Neural cell (in vitro differentiated cells): Measurements from ENCODE around the gene CCDC81. TPM values are rescaled to one million over a fixed set of nuclear protein-coding genes. Genes with fewer than 3 reads are reported as not detected.

Experiments used
- H2AFZ ChIP-seq: fragments of 200-600, 300-800 bp; sonication (generic), shearing (Covaris generic); 2 replicates; pipeline ENCODE4 v1.6.0; 2014; ENCODE audit warnings: low read depth, mild to moderate bottlenecking, antibody characterized with exemption, low read length, moderate library complexity
- H3F3A ChIP-seq: fragments of 200-600 bp; shearing (Covaris generic); 2 replicates; pipeline ENCODE4 v1.6.1; 2016; ENCODE audit warnings: mild to moderate bottlenecking, moderate library complexity, mixed read lengths, antibody characterized with exemption, low read length; ENCODE audit not compliant: insufficient read depth, poor library complexity, severe bottlenecking
- H3K27ac ChIP-seq: fragments of 200-600, 300-800 bp; sonication (generic), shearing (Covaris generic); 2 replicates; pipeline ENCODE4 v1.5.1; 2014; ENCODE audit warnings: mild to moderate bottlenecking, low read length, moderate library complexity
- H3K27me3 ChIP-seq: fragments of 300-800, 200-600 bp; sonication (generic), shearing (Covaris generic); 2 replicates; pipeline ENCODE4 v1.6.0; 2014; ENCODE audit warnings: mild to moderate bottlenecking, low read depth, low read length, moderate library complexity; ENCODE audit not compliant: insufficient read depth
- H3K36me3 ChIP-seq: fragments of 300-800, 200-600 bp; sonication (generic), shearing (Covaris generic); 2 replicates; pipeline ENCODE4 v1.5.1; 2014; ENCODE audit warnings: mild to moderate bottlenecking, antibody characterized with exemption, low read length, moderate library complexity; ENCODE audit not compliant: insufficient read depth
- H3K4me2 ChIP-seq: fragments of 300-800, 200-600 bp; sonication (generic), shearing (Covaris generic); 2 replicates; pipeline ENCODE4 v1.6.0; 2014; ENCODE audit warnings: mild to moderate bottlenecking, low read length
- H3K4me3 ChIP-seq: fragments of 300-800, 200-600 bp; sonication (generic), shearing (Covaris generic); 2 replicates; pipeline ENCODE4 v1.5.1; 2014; ENCODE audit warnings: mild to moderate bottlenecking, low read length, moderate library complexity
- H3K79me2 ChIP-seq: fragments of 200-600 bp; shearing (Covaris generic); replicated peaks from 2 replicates; pipeline ENCODE4 v1.6.0; 2014; ENCODE audit warnings: mild to moderate bottlenecking, low read length, moderate library complexity; ENCODE audit not compliant: insufficient read depth
- H3K9ac ChIP-seq: fragments of 300-800, 200-600 bp; sonication (generic), shearing (Covaris generic); 2 replicates; pipeline ENCODE4 v1.6.1; 2016; ENCODE audit warnings: mild to moderate bottlenecking, low read length, mixed read lengths
- H3K9me2 ChIP-seq: fragments of 200-600 bp; shearing (Covaris generic); 2 replicates; pipeline ENCODE4 v1.6.1; 2016; ENCODE audit warnings: mild to moderate bottlenecking, low read length, mixed read lengths; ENCODE audit not compliant: insufficient read depth
- H3K9me3 ChIP-seq: fragments of 200-600, 300-800 bp; sonication (generic), shearing (Covaris generic); 2 replicates; pipeline ENCODE4 v1.6.1; 2016; ENCODE audit warnings: mild to moderate bottlenecking, mixed run types, low read length, moderate library complexity, mixed read lengths
- H4K20me1 ChIP-seq: fragments of 200-600 bp; shearing (Covaris generic); 2 replicates; pipeline ENCODE4 v1.6.1; 2016; ENCODE audit warnings: mild to moderate bottlenecking, mixed run types; ENCODE audit not compliant: insufficient read depth
- CTCF ChIP-seq: fragments of 450-650 bp; IDR thresholded peaks from 2 replicates; pipeline ENCODE4 v1.5.1; 2014; ENCODE audit warnings: antibody characterized with exemption, mild to moderate bottlenecking, moderate library complexity; ENCODE audit not compliant: poor library complexity, severe bottlenecking
- EP300 ChIP-seq: fragments of 450-650 bp; conservative IDR thresholded peaks from 2 replicates; pipeline ENCODE4 v1.6.1; 2014; ENCODE audit warnings: antibody characterized with exemption, mild to moderate bottlenecking, moderate library complexity; ENCODE audit not compliant: poor library complexity, severe bottlenecking
- EZH2 ChIP-seq: fragments of 200-600, 300-800 bp; shearing (Covaris generic), sonication (generic); IDR thresholded peaks from 2 replicates; pipeline ENCODE4 v1.6.1; 2014; ENCODE audit warnings: antibody characterized with exemption, low read length, borderline replicate concordance, mild to moderate bottlenecking; ENCODE audit not compliant: insufficient read depth, poor library complexity, severe bottlenecking
- MXI1 ChIP-seq: fragments of 450-650 bp; conservative IDR thresholded peaks from 2 replicates; pipeline ENCODE4 v1.6.1; 2014; ENCODE audit warnings: antibody characterized with exemption, mild to moderate bottlenecking; ENCODE audit not compliant: poor library complexity, severe bottlenecking
- POLR2AphosphoS5 ChIP-seq: IDR thresholded peaks from 2 replicates; pipeline ENCODE4 v1.6.1; 2012
- RAD21 ChIP-seq: fragments of 450-650 bp; conservative IDR thresholded peaks from 2 replicates; pipeline ENCODE4 v1.6.1; 2014; ENCODE audit warnings: antibody characterized with exemption, mild to moderate bottlenecking, moderate library complexity
- REST ChIP-seq: IDR thresholded peaks from 2 replicates; pipeline ENCODE4 v1.6.1; 2012; ENCODE audit warnings: borderline replicate concordance
- SMC3 ChIP-seq: fragments of 450-650 bp; conservative IDR thresholded peaks from 2 replicates; pipeline ENCODE4 v1.6.1; 2014; ENCODE audit warnings: antibody characterized with exemption, mild to moderate bottlenecking, moderate library complexity; ENCODE audit not compliant: poor library complexity
- TAF1 ChIP-seq: IDR thresholded peaks from 2 replicates; pipeline ENCODE4 v1.6.1; 2012; ENCODE audit warnings: low read depth
- polyA plus RNA-seq: library from polyadenylated mRNA; depleted of rRNA; stranded (reverse); fragments of >200 nt; gene quantifications from 2 replicates; pipeline ENCODE4 v1.2.3, GENCODE V29; 2014

The CCDC81 gene
- polyA plus RNA-seq, 1 donor from 2014 or later: 2.5 TPM

- no peak overlapping the region for H3K27ac ChIP-seq
Observed at GRCh38 chr11:86386283-86386682, 11.6 kb downstream of the CCDC81 start.

GRCh38 chr11:86386746-86387145, 12.1 kb downstream of the CCDC81 start:
- Histone ChIP-seq H3K79me2 (no peaks in the 10 kb centered on the region), H3K36me3 (no peaks in the 10 kb centered on the region), H3K27me3 (no peaks in the 10 kb centered on the region), H3K4me3 (no peak overlapping the region), H3K9me3 (no peaks in the 10 kb centered on the region), H3K9ac (no peak overlapping the region), H3K9me2 (no peaks in the 10 kb centered on the region), H3F3A (no peaks in the 10 kb centered on the region), H3K4me2 (no peak overlapping the region), H4K20me1 (no peaks in the 10 kb centered on the region), H2AFZ (no peak overlapping the region), H3K27ac (no peak overlapping the region)
- TF ChIP-seq REST (no peak), POLR2AphosphoS5 (no peak), EP300 (no peak), SMC3 (no peak), RAD21 (no peak), EZH2 (no peak), TAF1 (no peak), MXI1 (no peak)

More at GRCh38 chr11:86386283-86386682, 11.6 kb downstream of the CCDC81 start:
- no peaks in the 10 kb centered on the region for H4K20me1 ChIP-seq
- no peaks in the 10 kb centered on the region for H3F3A ChIP-seq
- H3K36me3 ChIP-seq: no peaks in the 10 kb centered on the region
- H3K4me3 ChIP-seq: no peak overlapping the region
- H3K9me2 ChIP-seq: no peaks in the 10 kb centered on the region
- H3K9me3 ChIP-seq: no peaks in the 10 kb centered on the region
- no peak overlapping the region for H3K4me2 ChIP-seq
- H3K79me2 ChIP-seq: no peaks in the 10 kb centered on the region
- no peak overlapping the region for H2AFZ ChIP-seq
- no peak for TF ChIP-seq TAF1
- TF ChIP-seq SMC3: no peak
- TF ChIP-seq MXI1: no peak
- no peak for TF ChIP-seq REST
- TF ChIP-seq CTCF: no peak
- no peaks in the 10 kb centered on the region for H3K27me3 ChIP-seq
- no peak overlapping the region for H3K9ac ChIP-seq
